ENCODE data around the gene AKAP13. TPM values are rescaled to one million over a fixed set of nuclear protein-coding genes. Genes with fewer than 3 reads are reported as not detected.

Gene AKAP13
- total and polyA plus RNA-seq, 2 of the 13 experiments (the other 11 are each of a cell fraction or from before 2014, with no cell fraction given), result 6.7 to 27.1 TPM

DNA sequence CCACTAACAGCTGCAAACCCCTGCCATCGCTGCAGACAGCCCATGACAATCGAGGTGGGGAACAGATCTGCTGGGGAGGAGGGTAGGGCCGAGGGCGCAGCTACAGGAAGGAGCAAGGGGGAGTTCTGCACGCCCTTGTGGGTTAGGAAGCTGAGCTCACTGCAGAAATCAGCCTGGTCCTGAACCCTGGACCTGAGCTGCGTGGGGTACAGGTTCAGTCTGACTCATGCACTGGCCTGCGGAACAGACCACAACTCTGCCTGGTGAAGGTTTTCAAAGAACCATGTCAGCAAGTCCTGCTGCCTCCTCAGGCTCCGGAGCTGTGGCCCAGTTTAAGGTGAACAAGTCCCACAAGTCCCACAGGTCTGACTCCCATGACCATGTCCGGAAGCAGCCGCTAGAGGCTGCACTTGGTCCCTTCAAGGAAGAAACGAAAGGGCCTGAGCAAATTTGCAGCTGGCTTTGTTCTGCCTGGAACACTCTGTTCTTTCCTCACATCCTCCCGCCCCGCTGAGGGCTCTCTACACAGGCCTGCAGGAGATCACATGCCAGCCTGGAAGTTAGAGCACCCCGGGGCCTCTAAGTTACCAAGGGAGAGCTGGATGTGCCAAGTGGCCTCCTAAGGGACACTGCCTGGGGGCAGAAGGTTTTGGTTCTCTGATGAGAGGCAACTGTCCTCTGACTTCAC, 49.4 kb upstream of the AKAP13 start:
- Histone ChIP-seq H3K4me1 (ENCODE audit: insufficient read depth, low read length) (peaks cover 60% of the 10 kb centered on the region), H2AFZ (ENCODE audit: low read length) (peak overlapping the region; percentile 91), H3K4me3 (replicated peaks in 1 of 3; ENCODE audit: insufficient read depth in 1 of 3, low read depth in 2 of 3, low read length in 3 of 3) (peak overlapping the region; percentile 46 to 74 (median 65)), H4K20me1 (ENCODE audit: insufficient read depth, low read length) (no peaks in the 10 kb centered on the region), H3K27me3 (ENCODE audit: control insufficient read depth in 1 of 2, insufficient read depth in 2 of 2, low read length in 2 of 2) (no peaks in the 10 kb centered on the region; a peak in 2 of 5 replicates), H3K4me2 (ENCODE audit: low read depth, low read length) (peak overlapping the region; percentile 93), H3K27ac (ENCODE audit: extremely low read length, insufficient read depth, low read length) (peak overlapping the region; percentile 31), H3K79me2 (ENCODE audit: insufficient read depth, low read length) (no peaks in the 10 kb centered on the region), H3K9me3 (ENCODE audit: low read length) (no peaks in the 10 kb centered on the region), H3K36me3 (replicated peaks in 1 of 2; ENCODE audit: control insufficient read depth in 1 of 2, insufficient read depth in 2 of 2, low read length in 2 of 2) (no peaks in the 10 kb centered on the region), H3K9ac (ENCODE audit: insufficient read depth, low read depth, low read length) (peak overlapping the region; percentile 43; the same call in 1 of the 2 replicates)
- in situ Hi-C loops (cut with HindIII; ENCODE audit: extremely low pct_ligation_motif_present, low pct_unique_long_range_greater_than_20kb), result no loop called here
- ATAC-seq (peak; percentile 92), FAIRE-seq (peak; percentile 83), DNase-seq (ENCODE audit: low spot score) (peak; percentile 88)
- ChIA-PET CTCF (ENCODE audit: low intra/inter-chr PET ratio, low total read pairs) (interaction anchor here (1.4 to 1.6 kb wide), 2 partner anchors 83 to 174 kb away, joined by 4 to 7 read pairs; no protein-coding TSS in a partner anchor), POLR2A (interaction anchor here (1.1 to 1.4 kb wide), 3 partner anchors 14 to 102 kb away, joined by 3 to 7 read pairs (median 5); no protein-coding TSS in a partner anchor)
- 3% methylated on average over 8 of the region's 14 CpGs for WGBS (ENCODE audit: low lambda C conversion rate)
- no TSS peak for BruUV-seq (replicated peaks)
- intact Hi-C loops (cut with micrococcal nuclease; ENCODE audit: unreplicated experiment), result loop anchor here (2.0 to 10.0 kb wide), 4 partner anchors 34 to 171 kb away; partner anchors contain the start of gene AKAP13
- TF ChIP-seq PHF8 (CRISPR knock-in tag; IDR thresholded peaks at IDR 0.05) (0 out of 2 replicates have a peak, but pooled peaks have one; percentile 39), DNMT3B (CRISPR knock-in tag; conservative IDR thresholded peaks at IDR 0.05) (no peak), ZMYM3 (CRISPR knock-in tag; IDR thresholded peaks at IDR 0.05) (peak; percentile 81), HNF4A (CRISPR knock-in tag; IDR thresholded peaks at IDR 0.05) (peak; percentile 28), SMC3 (IDR thresholded peaks at IDR 0.05; ENCODE audit: low read length) (peak; percentile 89), KDM3A (CRISPR knock-in tag; IDR thresholded peaks at IDR 0.05; ENCODE audit: low read depth) (peak; percentile 54; the same call in 1 of the 2 replicates), SKI (IDR thresholded peaks at IDR 0.05; ENCODE audit: partially characterized antibody) (peak; percentile 9), FOSL2 (CRISPR knock-in tag; IDR thresholded peaks at IDR 0.05) (peak; percentile 76), MYNN (CRISPR knock-in tag; IDR thresholded peaks at IDR 0.05; ENCODE audit: low read depth) (no peak), ZNF549 (CRISPR knock-in tag; IDR thresholded peaks at IDR 0.05) (no peak), JUNB (CRISPR knock-in tag; IDR thresholded peaks at IDR 0.05; ENCODE audit: borderline replicate concordance) (no peak), ZFY (CRISPR knock-in tag; IDR thresholded peaks at IDR 0.05) (peak; percentile 64), STAG1 (CRISPR knock-in tag; IDR thresholded peaks at IDR 0.05) (peak; percentile 86), ARNTL (CRISPR knock-in tag; IDR thresholded peaks at IDR 0.05) (peak; percentile 33; the same call in 1 of the 2 replicates)
- TF ChIP-seq, protein P1, sequence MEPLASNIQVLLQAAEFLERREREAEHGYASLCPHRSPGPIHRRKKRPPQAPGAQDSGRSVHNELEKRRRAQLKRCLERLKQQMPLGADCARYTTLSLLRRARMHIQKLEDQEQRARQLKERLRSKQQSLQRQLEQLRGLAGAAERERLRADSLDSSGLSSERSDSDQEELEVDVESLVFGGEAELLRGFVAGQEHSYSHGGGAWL (CRISPR knock-in tag; IDR thresholded peaks at IDR 0.05), result 0 out of 2 replicates have a peak, but pooled peaks have one; percentile 24
- TF ChIP-seq, protein P2, sequence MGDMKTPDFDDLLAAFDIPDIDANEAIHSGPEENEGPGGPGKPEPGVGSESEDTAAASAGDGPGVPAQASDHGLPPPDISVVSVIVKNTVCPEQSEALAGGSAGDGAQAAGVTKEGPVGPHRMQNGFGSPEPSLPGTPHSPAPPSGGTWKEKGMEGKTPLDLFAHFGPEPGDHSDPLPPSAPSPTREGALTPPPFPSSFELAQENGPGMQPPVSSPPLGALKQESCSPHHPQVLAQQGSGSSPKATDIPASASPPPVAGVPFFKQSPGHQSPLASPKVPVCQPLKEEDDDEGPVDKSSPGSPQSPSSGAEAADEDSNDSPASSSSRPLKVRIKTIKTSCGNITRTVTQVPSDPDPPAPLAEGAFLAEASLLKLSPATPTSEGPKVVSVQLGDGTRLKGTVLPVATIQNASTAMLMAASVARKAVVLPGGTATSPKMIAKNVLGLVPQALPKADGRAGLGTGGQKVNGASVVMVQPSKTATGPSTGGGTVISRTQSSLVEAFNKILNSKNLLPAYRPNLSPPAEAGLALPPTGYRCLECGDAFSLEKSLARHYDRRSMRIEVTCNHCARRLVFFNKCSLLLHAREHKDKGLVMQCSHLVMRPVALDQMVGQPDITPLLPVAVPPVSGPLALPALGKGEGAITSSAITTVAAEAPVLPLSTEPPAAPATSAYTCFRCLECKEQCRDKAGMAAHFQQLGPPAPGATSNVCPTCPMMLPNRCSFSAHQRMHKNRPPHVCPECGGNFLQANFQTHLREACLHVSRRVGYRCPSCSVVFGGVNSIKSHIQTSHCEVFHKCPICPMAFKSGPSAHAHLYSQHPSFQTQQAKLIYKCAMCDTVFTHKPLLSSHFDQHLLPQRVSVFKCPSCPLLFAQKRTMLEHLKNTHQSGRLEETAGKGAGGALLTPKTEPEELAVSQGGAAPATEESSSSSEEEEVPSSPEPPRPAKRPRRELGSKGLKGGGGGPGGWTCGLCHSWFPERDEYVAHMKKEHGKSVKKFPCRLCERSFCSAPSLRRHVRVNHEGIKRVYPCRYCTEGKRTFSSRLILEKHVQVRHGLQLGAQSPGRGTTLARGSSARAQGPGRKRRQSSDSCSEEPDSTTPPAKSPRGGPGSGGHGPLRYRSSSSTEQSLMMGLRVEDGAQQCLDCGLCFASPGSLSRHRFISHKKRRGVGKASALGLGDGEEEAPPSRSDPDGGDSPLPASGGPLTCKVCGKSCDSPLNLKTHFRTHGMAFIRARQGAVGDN (CRISPR knock-in tag; IDR thresholded peaks at IDR 0.05), result peak; percentile 60
- TF ChIP-seq, protein P3, sequence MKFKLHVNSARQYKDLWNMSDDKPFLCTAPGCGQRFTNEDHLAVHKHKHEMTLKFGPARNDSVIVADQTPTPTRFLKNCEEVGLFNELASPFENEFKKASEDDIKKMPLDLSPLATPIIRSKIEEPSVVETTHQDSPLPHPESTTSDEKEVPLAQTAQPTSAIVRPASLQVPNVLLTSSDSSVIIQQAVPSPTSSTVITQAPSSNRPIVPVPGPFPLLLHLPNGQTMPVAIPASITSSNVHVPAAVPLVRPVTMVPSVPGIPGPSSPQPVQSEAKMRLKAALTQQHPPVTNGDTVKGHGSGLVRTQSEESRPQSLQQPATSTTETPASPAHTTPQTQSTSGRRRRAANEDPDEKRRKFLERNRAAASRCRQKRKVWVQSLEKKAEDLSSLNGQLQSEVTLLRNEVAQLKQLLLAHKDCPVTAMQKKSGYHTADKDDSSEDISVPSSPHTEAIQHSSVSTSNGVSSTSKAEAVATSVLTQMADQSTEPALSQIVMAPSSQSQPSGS (CRISPR knock-in tag; IDR thresholded peaks at IDR 0.05), result 0 out of 2 replicates have a peak, but pooled peaks have one; percentile 37
